DOHH2 (cell line): ENCODE data around the gene PCARE.

Experiments used
- H3F3A ChIP-seq: fragments of 200-600 bp; sonication (generic), shearing (Covaris generic); 2 replicates; pipeline ENCODE4 v1.6.0; 2016; ENCODE audit warnings: antibody characterized with exemption, mild to moderate bottlenecking; ENCODE audit not compliant: control insufficient read depth, insufficient read depth
- H3K27ac ChIP-seq: fragments of 200-600 bp; sonication (generic); 2 replicates; pipeline ENCODE4 v1.5.1; 2014; ENCODE audit warnings: low read depth, mild to moderate bottlenecking, low read length, moderate library complexity
- H3K27me3 ChIP-seq: fragments of 200-600 bp; sonication (generic); 2 replicates; pipeline ENCODE4 v1.6.1; 2014; ENCODE audit warnings: mild to moderate bottlenecking, low read length, mixed read lengths; ENCODE audit not compliant: control insufficient read depth
- H3K36me3 ChIP-seq: fragments of 200-600 bp; sonication (generic); 2 replicates; pipeline ENCODE4 v1.6.1; 2014; ENCODE audit warnings: mild to moderate bottlenecking, low read length, moderate library complexity, mixed read lengths; ENCODE audit not compliant: control insufficient read depth
- H3K4me1 ChIP-seq: fragments of 200-600 bp; sonication (generic); 2 replicates; pipeline ENCODE4 v1.6.1; 2014; ENCODE audit warnings: mild to moderate bottlenecking, low read length, mixed read lengths; ENCODE audit not compliant: control insufficient read depth
- H3K4me2 ChIP-seq: fragments of 200-600 bp; sonication (generic); 2 replicates; pipeline ENCODE4 v1.6.0; 2014; ENCODE audit warnings: mild to moderate bottlenecking, low read length, moderate library complexity
- H3K4me3 ChIP-seq: fragments of 200-600 bp; sonication (generic); 2 replicates; pipeline ENCODE4 v1.5.1; 2014; ENCODE audit warnings: mild to moderate bottlenecking, low read length, mixed read lengths
- H3K79me2 ChIP-seq: fragments of 200-600 bp; sonication (generic); 2 replicates; pipeline ENCODE4 v1.6.1; 2014; ENCODE audit warnings: mild to moderate bottlenecking, low read length, mixed read lengths; ENCODE audit not compliant: control insufficient read depth
- H3K9me2 ChIP-seq: fragments of 200-600 bp; sonication (generic); replicated peaks from 2 replicates; pipeline ENCODE4 v1.6.1; 2014; ENCODE audit warnings: mild to moderate bottlenecking, low read length, mixed read lengths; ENCODE audit not compliant: control insufficient read depth
- H3K9me3 ChIP-seq: fragments of 200-600 bp; sonication (generic); 2 replicates; pipeline ENCODE4 v1.6.1; 2014; ENCODE audit warnings: antibody characterized with exemption, low read length, mixed read lengths; ENCODE audit not compliant: control insufficient read depth, insufficient read depth
- H4K20me1 ChIP-seq: fragments of 200-600 bp; sonication (generic); 2 replicates; pipeline ENCODE4 v1.6.0; 2014; ENCODE audit warnings: low read depth, mild to moderate bottlenecking, antibody characterized with exemption, low read length, moderate library complexity; ENCODE audit not compliant: control insufficient read depth, insufficient read depth
- EZH2phosphoT487 ChIP-seq: fragments of 200-600 bp; sonication (generic); IDR thresholded peaks from 2 replicates; pipeline ENCODE4 v1.6.1; 2017; ENCODE audit warnings: borderline replicate concordance, mild to moderate bottlenecking, antibody characterized with exemption, low read length, moderate library complexity, mixed read lengths
- TF ChIP-seq, protein P1 (sequence below): fragments of 200-600 bp; sonication (generic); IDR thresholded peaks from one replicate; pipeline ENCODE4 v1.5.1; 2014; ENCODE audit warnings: antibody characterized with exemption, mild to moderate bottlenecking, low read depth, low read length; ENCODE audit not compliant: poor library complexity, severe bottlenecking

The PCARE gene

DNA sequence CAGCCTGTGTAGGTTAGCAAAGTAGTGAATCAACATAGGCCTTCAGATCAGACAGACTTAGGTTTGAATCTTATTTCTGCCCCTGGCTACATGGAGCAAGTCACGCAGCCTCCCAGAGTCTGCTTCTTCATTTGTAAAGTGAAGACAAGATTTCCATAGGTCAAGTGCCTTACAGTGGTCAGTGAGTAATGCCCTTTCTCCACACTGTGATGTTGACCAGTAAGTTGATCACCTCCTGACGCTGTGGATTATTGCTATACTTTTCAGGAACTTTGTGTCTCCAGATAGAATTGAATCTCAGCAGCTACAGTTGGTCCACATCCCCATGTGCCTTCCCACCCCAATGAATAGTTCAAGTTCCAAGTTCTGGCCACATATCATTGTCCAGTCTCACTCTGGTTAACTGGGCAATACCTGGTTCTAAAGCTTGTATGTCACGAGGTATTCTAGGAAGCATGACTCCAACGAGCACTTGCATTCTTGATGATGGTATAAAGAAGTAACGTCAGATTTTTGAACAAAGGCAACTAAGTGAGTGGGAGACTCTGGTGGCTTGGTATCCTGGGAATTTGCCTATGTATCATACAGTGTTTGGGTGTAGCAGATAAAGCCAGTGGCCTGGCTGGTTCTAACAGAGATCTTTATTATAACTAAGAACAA is 38.8 kb upstream of the PCARE start:
- no peaks in the 10 kb centered on the region for H3K9me3 ChIP-seq
- no peaks in the 10 kb centered on the region for H3K36me3 ChIP-seq
- no peaks in the 10 kb centered on the region for H4K20me1 ChIP-seq
- H3K79me2 ChIP-seq: no peaks in the 10 kb centered on the region
- H3K9me2 ChIP-seq: no peaks in the 10 kb centered on the region
- H3K4me3 ChIP-seq: no peak overlapping the region
- H3K4me2 ChIP-seq: no peak overlapping the region
- no peak overlapping the region for H3K27ac ChIP-seq
- TF ChIP-seq EZH2phosphoT487: no peak
- TF ChIP-seq, protein P1, sequence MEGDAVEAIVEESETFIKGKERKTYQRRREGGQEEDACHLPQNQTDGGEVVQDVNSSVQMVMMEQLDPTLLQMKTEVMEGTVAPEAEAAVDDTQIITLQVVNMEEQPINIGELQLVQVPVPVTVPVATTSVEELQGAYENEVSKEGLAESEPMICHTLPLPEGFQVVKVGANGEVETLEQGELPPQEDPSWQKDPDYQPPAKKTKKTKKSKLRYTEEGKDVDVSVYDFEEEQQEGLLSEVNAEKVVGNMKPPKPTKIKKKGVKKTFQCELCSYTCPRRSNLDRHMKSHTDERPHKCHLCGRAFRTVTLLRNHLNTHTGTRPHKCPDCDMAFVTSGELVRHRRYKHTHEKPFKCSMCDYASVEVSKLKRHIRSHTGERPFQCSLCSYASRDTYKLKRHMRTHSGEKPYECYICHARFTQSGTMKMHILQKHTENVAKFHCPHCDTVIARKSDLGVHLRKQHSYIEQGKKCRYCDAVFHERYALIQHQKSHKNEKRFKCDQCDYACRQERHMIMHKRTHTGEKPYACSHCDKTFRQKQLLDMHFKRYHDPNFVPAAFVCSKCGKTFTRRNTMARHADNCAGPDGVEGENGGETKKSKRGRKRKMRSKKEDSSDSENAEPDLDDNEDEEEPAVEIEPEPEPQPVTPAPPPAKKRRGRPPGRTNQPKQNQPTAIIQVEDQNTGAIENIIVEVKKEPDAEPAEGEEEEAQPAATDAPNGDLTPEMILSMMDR: no peak
- peaks cover 65% of the 10 kb centered on the region for H3K27me3 ChIP-seq
- no peaks in the 10 kb centered on the region for H3K4me1 ChIP-seq
- no peaks in the 10 kb centered on the region for H3F3A ChIP-seq

DNA sequence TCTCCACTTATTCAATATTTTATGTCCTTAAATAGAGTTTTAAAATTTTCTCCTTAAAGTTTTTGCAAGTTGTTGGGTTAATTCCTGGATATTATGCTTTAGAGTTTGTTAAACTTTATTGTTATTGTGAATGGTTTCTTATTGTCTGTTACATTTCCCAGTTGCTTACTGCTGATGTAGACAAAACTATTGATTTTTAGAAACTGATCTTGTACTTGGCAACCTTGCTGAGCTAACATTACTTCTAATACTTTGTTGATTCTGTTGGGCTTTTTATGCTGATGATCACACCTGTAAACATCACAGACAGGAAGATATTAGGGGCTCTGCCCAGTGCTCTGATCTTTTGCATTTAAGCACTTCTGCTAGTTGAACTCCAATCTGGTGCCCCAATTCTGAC is 38.1 kb upstream of the PCARE start:
- Histone ChIP-seq H3K36me3 (no peaks in the 10 kb centered on the region), H3K27me3 (peaks cover 65% of the 10 kb centered on the region), H3K4me2 (no peak overlapping the region), H4K20me1 (no peaks in the 10 kb centered on the region), H3F3A (no peaks in the 10 kb centered on the region), H3K9me2 (no peaks in the 10 kb centered on the region), H3K27ac (no peak overlapping the region), H3K4me1 (no peaks in the 10 kb centered on the region), H3K4me3 (no peak overlapping the region), H3K79me2 (no peaks in the 10 kb centered on the region), H3K9me3 (no peaks in the 10 kb centered on the region)
- TF ChIP-seq, protein P1: no peak
- TF ChIP-seq EZH2phosphoT487: no peak

DNA sequence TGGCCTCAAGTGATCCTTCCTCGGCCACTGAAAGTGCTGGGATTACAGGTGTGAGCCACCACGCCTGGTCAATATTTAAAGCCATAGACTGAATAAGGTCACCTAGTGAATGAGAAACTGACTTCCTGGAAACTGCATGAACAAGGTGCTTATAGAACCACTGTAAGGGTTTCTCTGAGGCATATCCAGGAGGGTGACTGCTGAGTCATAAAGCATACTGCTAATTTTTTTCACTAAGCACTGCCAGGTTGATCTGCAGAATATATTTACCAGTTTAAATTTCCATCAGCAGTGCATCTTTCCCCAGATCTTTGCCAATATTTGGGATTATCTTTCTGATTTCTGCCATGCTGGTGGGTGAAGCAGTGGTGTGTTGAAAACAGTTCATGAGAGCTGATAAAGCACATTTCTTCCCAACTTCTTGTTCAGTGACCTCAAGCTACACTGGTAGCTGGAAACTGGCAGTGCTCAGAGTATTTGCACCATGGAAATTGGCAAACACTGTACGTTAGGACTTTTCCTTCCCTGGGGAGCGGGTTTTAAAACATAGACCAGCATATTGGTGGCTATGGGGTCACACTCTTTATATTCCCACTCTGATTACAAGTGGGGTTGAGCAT is 36.7 kb upstream of the PCARE start:
- H3K27me3 ChIP-seq: peaks cover 61% of the 10 kb centered on the region
- no peaks in the 10 kb centered on the region for H3K9me2 ChIP-seq
- no peak for TF ChIP-seq EZH2phosphoT487
- TF ChIP-seq, protein P1: no peak
- H3F3A ChIP-seq: no peaks in the 10 kb centered on the region
- no peaks in the 10 kb centered on the region for H3K9me3 ChIP-seq
- H3K36me3 ChIP-seq: no peaks in the 10 kb centered on the region
- no peak overlapping the region for H3K4me2 ChIP-seq
- no peaks in the 10 kb centered on the region for H3K4me1 ChIP-seq
- H3K4me3 ChIP-seq: no peak overlapping the region
- no peak overlapping the region for H3K27ac ChIP-seq
- no peaks in the 10 kb centered on the region for H3K79me2 ChIP-seq
- no peaks in the 10 kb centered on the region for H4K20me1 ChIP-seq
